Left ventricle myocardium inferior (tissue), 1 donor: ENCODE data around the gene MED12L. TPM values are rescaled to one million over a fixed set of nuclear protein-coding genes. Genes with fewer than 3 reads are reported as not detected.

Source experiments
- DNase-seq: peaks from one replicate; pipeline ENCODE4 v3.0.0-alpha.2; 2020
- H3K27ac ChIP-seq: fragments of 200-600 bp; replicated peaks from 2 replicates; pipeline ENCODE4 v1.8.0; 2021
- H3K27me3 ChIP-seq: fragments of 200-600 bp; 2 replicates; pipeline ENCODE4 v1.8.0; 2021; ENCODE audit warnings: low read depth
- H3K36me3 ChIP-seq: fragments of 200-600 bp; 2 replicates; pipeline ENCODE4 v1.8.0; 2021
- H3K4me1 ChIP-seq: fragments of 200-600 bp; 2 replicates; pipeline ENCODE4 v1.8.0; 2021
- H3K4me3 ChIP-seq: fragments of 200-600 bp; 2 replicates; pipeline ENCODE4 v1.8.0; 2021; ENCODE audit warnings: mild to moderate bottlenecking, moderate library complexity
- H3K9me3 ChIP-seq: fragments of 200-600 bp; replicated peaks from 2 replicates; pipeline ENCODE4 v1.8.0; 2021
- intact Hi-C: fragments of 100-400 bp; cut with micrococcal nuclease; formaldehyde crosslinking; loops from one replicate; pipeline ENCODE4 v1.11.0; 2022
- total RNA-seq: library from RNA; stranded (reverse); fragmentation: NEBNext Ultra II Directional; extraction: Animal tissue kit (Norgen Biotek cat#: 25700); gene quantifications from one replicate; pipeline ENCODE4 v1.2.1, GENCODE V29; 2021
- TF ChIP-seq, protein P1 (sequence below): fragments of 200-600 bp; IDR thresholded peaks from 2 replicates; pipeline ENCODE4 v1.8.0; 2021; ENCODE audit warnings: antibody characterized with exemption, mild to moderate bottlenecking, borderline replicate concordance
- donor health status: DM: no; HTN: yes; CAD: no; lungs with severe emphysema.

Gene MED12L
- total RNA-seq, 1 donor from 2014 or later = 0.82 TPM

DNA sequence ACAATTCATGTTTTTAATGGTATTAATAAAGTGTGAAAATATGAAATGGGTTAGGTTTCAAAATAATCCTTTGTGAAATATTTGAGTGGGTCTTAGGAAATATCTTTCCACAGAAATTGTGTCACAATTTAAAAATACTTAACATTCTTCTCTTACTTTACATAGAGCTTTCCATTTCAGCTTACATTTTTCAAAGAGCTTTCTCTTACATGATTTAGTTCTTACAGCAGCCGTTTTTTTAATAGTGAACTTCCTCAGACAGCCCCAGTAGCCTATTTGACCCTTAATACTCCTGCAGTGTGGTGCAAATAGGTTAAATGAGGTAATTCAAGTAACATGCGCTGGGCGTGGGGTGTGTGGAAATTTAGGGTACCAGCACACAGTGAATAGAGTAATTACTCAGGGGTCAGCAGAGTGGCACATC lies 277.3 kb downstream of the MED12L start:
- no peaks in the 10 kb centered on the region for H3K27me3 ChIP-seq
- TF ChIP-seq, protein P1, sequence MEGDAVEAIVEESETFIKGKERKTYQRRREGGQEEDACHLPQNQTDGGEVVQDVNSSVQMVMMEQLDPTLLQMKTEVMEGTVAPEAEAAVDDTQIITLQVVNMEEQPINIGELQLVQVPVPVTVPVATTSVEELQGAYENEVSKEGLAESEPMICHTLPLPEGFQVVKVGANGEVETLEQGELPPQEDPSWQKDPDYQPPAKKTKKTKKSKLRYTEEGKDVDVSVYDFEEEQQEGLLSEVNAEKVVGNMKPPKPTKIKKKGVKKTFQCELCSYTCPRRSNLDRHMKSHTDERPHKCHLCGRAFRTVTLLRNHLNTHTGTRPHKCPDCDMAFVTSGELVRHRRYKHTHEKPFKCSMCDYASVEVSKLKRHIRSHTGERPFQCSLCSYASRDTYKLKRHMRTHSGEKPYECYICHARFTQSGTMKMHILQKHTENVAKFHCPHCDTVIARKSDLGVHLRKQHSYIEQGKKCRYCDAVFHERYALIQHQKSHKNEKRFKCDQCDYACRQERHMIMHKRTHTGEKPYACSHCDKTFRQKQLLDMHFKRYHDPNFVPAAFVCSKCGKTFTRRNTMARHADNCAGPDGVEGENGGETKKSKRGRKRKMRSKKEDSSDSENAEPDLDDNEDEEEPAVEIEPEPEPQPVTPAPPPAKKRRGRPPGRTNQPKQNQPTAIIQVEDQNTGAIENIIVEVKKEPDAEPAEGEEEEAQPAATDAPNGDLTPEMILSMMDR = no peak
- H3K4me1 ChIP-seq = no peaks in the 10 kb centered on the region
- no peak for DNase-seq
- no peaks in the 10 kb centered on the region for H3K36me3 ChIP-seq
- no peak overlapping the region for H3K4me3 ChIP-seq
- intact Hi-C loops = no loop called here
- H3K9me3 ChIP-seq = no peaks in the 10 kb centered on the region
- no peak overlapping the region for H3K27ac ChIP-seq

DNA sequence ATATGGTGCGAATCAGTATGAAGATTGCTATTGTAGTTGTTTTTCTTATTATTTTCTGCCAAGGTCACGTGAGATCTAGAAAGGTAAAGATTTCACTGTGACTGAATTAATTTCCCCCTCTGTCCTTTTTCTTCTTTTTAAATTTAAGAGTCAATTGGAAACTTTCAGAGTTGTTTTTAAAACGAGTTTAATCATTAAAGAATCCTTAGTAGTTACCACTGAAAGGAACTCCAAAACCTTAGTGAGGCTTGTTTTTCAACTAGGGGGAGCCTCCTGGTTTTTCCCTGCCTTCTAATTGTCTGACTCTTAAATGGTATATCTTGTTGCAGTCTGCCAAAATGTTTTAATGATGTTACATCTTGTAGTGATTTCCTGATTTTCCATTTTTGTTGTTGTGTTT lies 281.5 kb downstream of the MED12L start:
- intact Hi-C loops = no loop called here
- no peaks in the 10 kb centered on the region for H3K9me3 ChIP-seq

DNA sequence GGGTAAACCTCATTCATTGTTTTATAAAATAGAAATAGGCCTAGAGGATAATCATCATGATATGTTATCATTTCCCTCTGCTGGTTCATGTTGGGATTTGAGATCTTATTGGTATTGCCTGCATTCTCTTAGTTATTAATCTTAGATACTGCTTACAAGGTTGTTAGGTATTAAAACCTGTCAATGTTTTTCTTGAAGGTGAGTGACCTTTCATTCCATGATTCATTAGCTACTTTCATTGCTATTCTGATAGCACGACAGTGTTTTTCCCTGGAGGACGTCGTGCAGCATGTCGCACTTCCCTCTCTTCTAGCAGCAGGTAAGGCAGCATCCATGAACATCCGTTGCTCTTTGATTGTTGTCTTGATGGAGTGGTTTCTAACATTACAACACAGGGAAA lies 282.0 kb downstream of the MED12L start:
- H3K4me3 ChIP-seq = no peak overlapping the region
- no peaks in the 10 kb centered on the region for H3K4me1 ChIP-seq
- H3K9me3 ChIP-seq = no peaks in the 10 kb centered on the region
- no peak for DNase-seq
- no peaks in the 10 kb centered on the region for H3K36me3 ChIP-seq
- intact Hi-C loops = no loop called here
- H3K27me3 ChIP-seq = no peaks in the 10 kb centered on the region
- no peak overlapping the region for H3K27ac ChIP-seq
- TF ChIP-seq, protein P1 = no peak

More for the DNA sequence above, 281.5 kb downstream of the MED12L start:
- DNase-seq = no peak
- Histone ChIP-seq H3K27ac (no peak overlapping the region), H3K36me3 (no peaks in the 10 kb centered on the region), H3K27me3 (no peaks in the 10 kb centered on the region), H3K4me1 (no peaks in the 10 kb centered on the region), H3K4me3 (no peak overlapping the region)
- TF ChIP-seq, protein P1 = no peak

DNA sequence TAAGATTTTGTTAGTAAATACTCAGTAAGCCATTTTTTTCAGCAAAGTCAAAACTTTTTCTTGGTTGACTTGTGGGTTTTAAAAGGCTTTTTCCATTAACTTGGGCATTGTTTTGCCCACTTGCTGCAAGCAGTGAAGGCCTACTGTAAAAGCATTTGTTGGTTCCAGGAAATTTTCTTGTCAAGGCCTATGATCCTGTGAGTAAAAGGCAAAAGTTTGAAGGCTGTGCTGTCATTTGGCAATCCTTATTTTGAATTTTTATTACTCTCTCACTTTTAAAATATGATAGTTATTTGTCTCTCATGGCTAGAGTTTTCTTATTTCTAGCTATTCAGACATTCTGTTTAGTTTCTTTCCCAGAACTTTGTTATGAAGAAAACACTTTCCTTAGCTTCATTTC lies 286.1 kb downstream of the MED12L start:
- no peak for DNase-seq
- Histone ChIP-seq H3K27ac (no peak overlapping the region), H3K4me3 (no peak overlapping the region), H3K36me3 (no peaks in the 10 kb centered on the region), H3K27me3 (no peaks in the 10 kb centered on the region), H3K9me3 (no peaks in the 10 kb centered on the region), H3K4me1 (no peaks in the 10 kb centered on the region)
- TF ChIP-seq, protein P1 = no peak
- intact Hi-C loops = no loop called here

DNA sequence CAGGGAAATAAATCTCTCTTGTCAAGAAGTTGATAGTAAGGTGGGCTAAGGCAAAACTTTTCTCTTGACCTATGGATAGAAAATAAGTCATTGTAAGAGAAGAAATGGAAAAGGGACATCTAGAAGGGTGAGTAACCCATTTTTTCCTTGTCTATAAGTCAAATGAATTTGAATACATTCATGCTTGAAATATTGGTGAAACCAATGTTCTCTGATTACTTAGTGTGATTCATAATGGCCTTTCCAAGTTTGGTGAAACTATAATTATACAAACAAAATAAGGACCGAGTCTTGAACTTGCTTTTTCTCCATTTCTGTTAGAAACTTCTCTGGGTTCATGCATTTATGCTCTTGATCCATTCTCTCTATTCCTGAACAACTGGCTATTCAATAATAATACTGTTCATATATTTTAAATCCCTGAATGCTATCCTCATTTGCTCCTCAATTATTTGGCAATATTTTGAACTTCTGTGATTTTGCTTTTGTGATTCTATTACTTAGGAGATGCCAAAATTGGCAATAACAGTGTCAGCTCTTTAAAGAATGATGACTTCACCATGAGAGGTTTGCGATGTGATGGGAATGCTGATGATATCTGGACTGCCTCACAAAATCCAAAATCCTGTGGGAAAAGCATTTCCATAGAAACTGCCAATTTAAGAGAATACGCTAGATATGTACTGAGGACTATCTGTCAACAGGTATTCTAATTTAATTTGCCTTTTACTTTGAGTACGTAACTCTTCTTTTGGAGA lies 286.8 kb downstream of the MED12L start:
- Histone ChIP-seq H3K27ac (no peak overlapping the region), H3K4me3 (no peak overlapping the region), H3K27me3 (no peaks in the 10 kb centered on the region), H3K9me3 (no peaks in the 10 kb centered on the region), H3K4me1 (no peaks in the 10 kb centered on the region), H3K36me3 (no peaks in the 10 kb centered on the region)
- no peak for DNase-seq
- TF ChIP-seq, protein P1 = no peak
- intact Hi-C loops = no loop called here
